ENCODE data around the gene HPDL.
"Not testable (repeated sequence)": the region's sequence is repeated elsewhere in the genome, so short reads cannot be mapped to it uniquely, and the experiment has no call there.

Gene HPDL

DNA sequence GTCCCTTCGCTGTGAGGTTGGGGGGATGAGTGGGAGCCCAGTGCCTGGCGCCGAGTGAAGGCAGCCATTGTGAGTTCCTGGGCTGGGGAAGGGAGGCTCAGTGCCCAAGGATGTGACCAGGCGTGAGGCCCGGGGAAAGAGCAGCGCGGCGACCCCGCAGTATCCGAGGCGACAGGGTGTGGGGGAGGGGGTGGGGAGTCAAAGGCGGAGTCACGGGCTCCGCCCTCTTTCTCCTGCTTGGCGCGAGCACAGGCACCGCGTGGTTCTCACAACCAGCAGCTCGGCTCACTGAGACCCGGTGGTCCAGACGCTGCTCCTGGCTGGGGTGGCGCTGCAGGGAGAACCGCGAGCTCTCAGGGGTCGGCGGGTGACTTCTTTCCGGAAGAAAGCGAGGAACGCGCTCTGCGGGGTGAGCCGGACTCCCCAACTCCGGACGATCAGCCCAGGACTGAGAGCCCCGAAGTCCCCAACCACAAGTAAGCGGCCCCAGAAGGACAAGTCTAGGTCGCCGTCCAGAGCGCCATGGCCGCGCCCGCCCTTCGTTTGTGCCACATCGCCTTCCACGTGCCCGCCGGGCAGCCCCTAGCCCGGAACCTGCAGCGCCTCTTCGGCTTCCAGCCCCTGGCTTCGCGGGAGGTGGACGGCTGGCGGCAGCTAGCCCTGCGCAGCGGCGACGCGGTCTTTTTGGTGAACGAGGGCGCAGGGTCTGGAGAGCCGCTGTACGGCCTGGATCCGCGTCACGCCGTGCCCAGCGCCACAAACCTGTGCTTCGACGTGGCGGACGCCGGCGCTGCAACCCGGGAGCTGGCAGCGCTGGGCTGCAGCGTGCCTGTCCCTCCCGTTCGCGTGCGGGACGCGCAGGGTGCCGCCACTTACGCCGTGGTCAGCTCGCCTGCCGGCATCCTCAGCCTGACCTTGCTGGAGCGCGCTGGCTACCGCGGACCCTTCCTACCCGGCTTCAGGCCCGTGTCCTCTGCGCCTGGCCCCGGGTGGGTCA, at the start of gene HPDL:
Gene HPDL, plus strand, starts transcription at position 269 of the 997 bp plus-strand sequence. Its CDS starts 254 bp downstream, at position 523.
- DNase-seq = peak; percentile 79 to 83

DNA sequence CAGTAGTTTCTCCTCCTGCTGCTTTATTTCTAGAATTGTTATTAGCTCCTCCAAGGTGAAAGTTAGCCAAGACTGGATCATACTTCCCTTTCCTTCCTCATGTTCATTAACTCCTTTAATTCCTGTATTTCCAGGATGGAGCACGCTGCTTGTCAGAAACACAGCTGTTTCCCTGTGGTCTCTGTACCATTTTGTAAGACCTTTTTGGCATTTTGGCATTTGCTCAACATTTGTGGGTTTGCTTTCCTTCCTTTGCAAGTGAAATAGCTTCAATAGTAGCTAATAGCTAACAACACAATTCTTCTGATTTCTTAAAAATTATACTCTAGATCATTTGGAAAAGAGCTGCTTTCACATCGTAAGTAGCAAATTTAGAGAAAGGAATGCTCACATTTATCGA, 44.3 kb upstream of the HPDL start:
- no peak for DNase-seq

- DNase-seq = not testable (repeated sequence)
Measured at GRCh38 chr1:45284858-45285257, 41.8 kb upstream of the HPDL start.

GRCh38 chr1:45286521-45286920, 40.2 kb upstream of the HPDL start:
- not testable (repeated sequence) for DNase-seq

- not testable (repeated sequence) for DNase-seq
Measured at GRCh38 chr1:45291002-45291401, 35.7 kb upstream of the HPDL start.

DNA sequence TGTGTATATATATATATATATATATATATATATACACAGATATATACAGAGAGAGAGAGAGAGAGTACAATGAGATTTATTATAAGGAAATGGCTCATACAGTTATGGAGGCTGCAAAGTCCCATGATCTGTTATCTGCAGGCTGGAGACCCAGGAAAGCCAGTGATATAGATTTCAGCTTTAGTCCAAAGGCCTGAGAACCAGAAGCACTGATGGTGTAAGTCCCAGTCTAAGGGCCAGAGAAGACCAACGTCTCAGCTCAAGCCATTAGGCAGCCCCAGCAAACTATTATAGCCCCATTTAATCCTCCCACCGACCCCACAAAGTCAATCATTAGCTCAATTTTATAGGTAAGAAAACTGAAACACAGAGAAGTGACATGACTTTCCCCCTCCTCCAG, 35.0 kb upstream of the HPDL start:
- no peak for DNase-seq

GRCh38 chr1:45297666-45298356, 28.9 kb upstream of the HPDL start:
- no peak for DNase-seq

GRCh38 chr1:45299296-45299695, 27.4 kb upstream of the HPDL start:
- no peak for DNase-seq

DNA sequence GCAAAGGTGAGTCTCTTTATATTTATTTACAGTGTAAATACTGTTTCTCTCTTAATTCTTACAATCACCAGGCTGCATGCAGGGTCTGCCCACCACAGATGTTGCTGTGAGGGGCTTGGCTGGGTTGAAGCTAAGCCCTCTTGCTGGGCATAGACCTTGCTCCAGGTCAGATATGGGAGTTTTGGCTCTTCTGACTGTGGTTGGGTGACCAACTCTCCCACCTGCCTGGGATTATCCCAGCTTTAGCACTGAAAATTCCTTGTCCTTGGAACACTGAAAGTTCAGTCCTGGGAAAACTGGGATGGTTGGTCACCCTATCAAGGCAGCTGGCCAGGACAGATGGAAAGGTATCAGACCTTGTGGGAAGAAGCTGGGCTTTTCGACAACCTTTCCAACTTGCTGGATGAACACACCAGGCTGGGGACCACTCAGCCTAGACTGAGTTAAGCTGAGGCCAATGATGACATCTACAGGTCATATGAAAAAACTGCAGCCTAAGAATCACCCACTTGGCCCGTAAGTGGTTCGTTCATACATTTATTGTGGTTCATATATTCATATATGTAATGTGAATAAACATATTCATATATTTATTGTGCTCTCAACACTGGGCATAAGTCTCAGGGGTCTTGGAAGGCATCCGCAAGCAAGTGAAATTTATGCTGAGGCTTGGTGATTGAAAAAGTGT, 26.6 kb upstream of the HPDL start:
- peak; percentile 22 to 44 for DNase-seq

DNA sequence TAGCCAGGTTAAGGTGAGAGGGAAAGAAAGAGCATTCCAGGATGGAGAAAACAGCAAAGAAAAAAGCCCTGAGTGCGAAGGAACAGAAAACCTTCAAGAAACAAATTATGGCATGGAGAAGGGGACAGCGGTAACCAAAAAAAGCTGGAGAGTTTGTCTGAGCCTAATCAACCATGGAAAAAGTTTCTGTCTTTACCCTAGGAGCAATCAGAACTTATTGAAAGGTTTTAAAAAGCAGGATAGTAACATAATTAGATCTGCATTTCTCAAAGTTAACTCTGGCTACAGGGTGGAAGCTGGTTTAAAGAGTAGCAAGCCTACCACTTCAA, 26.1 kb upstream of the HPDL start:
- DNase-seq = no peak

- no peak for DNase-seq
Measured at GRCh38 chr1:45302505-45303150, 24.1 kb upstream of the HPDL start.

DNA sequence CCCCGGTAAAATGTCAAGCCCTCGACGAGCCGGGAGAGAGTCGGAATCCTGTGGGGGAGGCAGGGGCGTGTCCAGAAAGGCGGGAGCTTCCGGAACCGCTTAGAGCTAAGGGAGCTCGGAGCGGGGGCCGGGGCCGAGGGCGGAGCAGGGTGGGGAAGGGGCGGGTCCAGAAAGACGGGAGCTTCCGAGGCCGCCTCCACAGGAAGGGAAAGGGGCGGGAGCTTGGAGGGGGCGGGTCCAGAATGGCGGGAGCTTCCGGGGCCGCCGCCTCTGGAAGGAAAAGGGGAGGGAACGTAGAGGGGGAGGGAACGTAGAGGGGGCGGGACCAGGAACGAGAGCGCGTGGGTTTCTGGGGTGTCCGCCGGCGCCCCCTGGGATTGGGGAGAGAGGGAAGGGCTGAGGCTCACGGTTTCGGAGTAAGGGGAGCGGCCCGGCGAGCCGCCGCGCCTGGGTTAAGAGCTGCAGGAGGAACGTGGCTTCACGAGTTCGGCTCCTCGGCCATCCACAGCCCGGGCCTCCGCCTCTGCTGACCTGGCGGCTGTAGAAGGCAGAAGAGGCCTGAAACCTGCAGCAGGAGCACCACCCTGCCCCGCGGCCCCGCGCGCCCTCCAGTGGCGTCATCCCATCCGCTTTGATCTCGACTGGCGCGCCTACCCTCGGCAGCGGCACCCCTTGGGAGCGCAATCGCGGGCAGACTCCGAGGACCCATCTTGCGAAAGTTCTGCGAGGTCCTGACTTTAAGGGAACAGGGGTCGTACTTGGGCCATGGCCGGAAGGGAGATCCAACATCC, 23.0 kb upstream of the HPDL start:
- DNase-seq = peak; percentile 100

DNA sequence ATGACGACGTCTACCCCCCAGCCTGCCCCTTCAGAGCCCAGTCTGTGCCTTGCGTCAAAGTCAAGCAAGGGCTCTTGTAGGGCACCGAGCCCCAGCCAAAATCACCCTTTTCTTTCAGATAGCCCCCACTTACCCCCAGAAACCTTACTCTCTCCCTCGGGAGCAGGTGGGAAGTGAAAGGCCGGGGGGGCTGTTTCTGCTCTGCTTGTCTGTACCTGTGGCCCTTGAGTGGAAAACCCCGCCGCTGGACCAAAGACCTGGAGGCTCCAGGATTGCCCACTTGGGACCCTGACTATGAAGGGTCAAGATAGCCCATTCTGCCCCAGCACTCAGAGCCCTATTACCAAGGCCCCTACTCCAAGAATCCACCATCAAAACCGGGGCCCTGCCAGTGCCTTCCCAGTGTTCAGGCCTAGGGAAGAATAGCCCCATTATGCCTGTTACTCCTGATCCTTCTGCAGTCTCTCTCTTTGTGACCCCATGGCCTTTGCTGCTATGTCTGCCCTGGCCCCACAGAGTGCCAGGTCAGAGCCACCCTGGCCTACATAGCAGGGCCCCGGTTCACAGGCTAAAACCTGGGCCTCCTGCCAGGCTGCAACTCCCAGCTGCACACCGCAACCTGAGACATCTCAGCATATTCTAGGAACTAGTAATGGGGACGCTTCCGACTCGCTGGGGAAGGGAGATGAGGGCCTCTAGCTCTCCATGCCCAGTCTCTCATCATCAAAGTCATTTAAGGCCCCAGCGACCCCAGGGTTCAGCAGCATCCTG, 22.2 kb upstream of the HPDL start:
- peak in 1 of 2 experiments; percentile 31 for DNase-seq

- DNase-seq = no peak
Measured at GRCh38 chr1:45305231-45305630, 21.5 kb upstream of the HPDL start.

- peak; percentile 47 to 61 for DNase-seq
Measured at GRCh38 chr1:45306319-45306718, 20.4 kb upstream of the HPDL start.

- DNase-seq = no peak
Measured at GRCh38 chr1:45306905-45307304, 19.8 kb upstream of the HPDL start.

- no peak for DNase-seq
Measured at GRCh38 chr1:45314266-45314665, 12.4 kb upstream of the HPDL start.

- DNase-seq = no peak
Measured at GRCh38 chr1:45317166-45317565, 9.5 kb upstream of the HPDL start.

DNA sequence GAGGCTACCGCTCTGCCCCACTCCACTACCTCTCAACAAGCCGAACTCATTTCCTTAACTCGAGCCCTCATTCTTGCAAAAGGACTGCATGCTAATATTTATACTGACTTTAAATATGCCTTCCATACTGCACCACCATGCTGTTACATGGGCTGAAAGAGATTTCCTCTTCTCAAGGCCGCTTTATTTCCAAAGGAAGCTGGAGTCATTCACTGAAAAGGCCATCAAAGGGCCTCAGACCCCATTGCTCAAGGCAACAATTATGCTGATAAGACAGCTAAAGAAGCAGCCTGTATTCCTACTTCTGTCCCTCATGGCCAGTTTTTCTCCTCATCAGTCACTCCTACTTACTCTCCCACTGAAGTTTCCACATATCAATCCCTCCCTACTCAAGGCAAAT, 6.9 kb upstream of the HPDL start:
- DNase-seq = no peak

- DNase-seq = no peak
Measured at GRCh38 chr1:45321444-45321843, 5.3 kb upstream of the HPDL start.

DNA sequence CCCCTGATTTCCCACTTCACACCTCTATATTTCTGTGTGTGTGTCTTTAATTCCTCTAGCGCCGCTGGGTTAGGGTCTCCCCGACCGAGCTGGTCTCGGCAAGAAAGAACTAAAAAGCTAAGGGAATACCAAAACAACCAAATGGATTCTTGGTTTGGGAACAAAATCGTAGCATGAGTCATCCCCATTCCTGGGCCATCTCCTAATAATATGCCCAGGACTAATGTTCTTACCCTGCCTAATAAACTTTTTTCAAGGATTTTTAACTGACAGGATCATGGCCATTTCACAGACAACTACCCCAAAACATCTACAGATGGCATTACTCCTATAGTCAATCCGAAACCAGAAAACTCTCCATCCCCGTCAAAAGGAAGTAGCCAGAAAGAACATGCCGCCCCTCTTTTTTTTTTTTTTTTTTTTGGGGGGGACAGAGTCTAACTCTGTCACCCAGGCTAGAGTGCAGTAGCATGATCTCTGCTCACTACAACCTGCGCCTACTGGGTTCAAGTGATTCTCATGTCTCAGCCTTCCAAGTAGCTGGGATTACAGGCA, 4.1 kb upstream of the HPDL start:
- DNase-seq = no peak

All from activated CD4-positive, alpha-beta T cell treated with anti-CD3 and anti-CD28 coated beads, Interleukin-2, amount 50 U/mL, for 48 hours (primary cell).